Neutrophil (primary cell): Measurements from ENCODE around the gene MICU2.

ENCODE experiments used
- H3K27ac ChIP-seq: fragments of 200-600 bp; sonication (generic); 2 replicates; pipeline ENCODE4 v1.5.1; 2016; ENCODE audit warnings: mild to moderate bottlenecking, moderate library complexity
- H3K27me3 ChIP-seq: fragments of 200-600 bp; sonication (generic); 2 replicates; pipeline ENCODE4 v1.6.0; 2016; ENCODE audit warnings: mild to moderate bottlenecking
- H3K36me3 ChIP-seq: fragments of 200-600 bp; sonication (generic); 2 replicates; pipeline ENCODE4 v1.5.1; 2017
- H3K4me1 ChIP-seq, 2 experiments: fragments of 200-600 bp in 1 of 2; sonication (generic) in 1 of 2; 1 replicate in 1 of 2; 2 replicates in 1 of 2; pipeline versions ENCODE4 v1.5.1 to v1.6.1; 2013 to 2016; ENCODE audit warnings: low read depth in 1 of 2, low read length in 1 of 2, mild to moderate bottlenecking in 1 of 2, moderate library complexity in 1 of 2; ENCODE audit not compliant: control insufficient read depth in 1 of 2, insufficient read depth in 1 of 2
- H3K4me3 ChIP-seq, 2 experiments: fragments of 200-600 bp in 1 of 2; sonication (generic) in 1 of 2; 1 replicate in 1 of 2; 2 replicates in 1 of 2; pipeline ENCODE4 v1.5.1; 2013 to 2016; ENCODE audit warnings: low read depth in 1 of 2, low read length in 1 of 2, mild to moderate bottlenecking in 1 of 2, moderate library complexity in 1 of 2
- H3K9me3 ChIP-seq: fragments of 200-600 bp; sonication (generic); 2 replicates; pipeline ENCODE4 v1.5.1; 2016
- CTCF ChIP-seq: fragments of 200-600 bp; sonication (generic); IDR thresholded peaks from 2 replicates; pipeline ENCODE4 v1.5.1; 2016; ENCODE audit warnings: antibody characterized with exemption

MICU2 gene

DNA sequence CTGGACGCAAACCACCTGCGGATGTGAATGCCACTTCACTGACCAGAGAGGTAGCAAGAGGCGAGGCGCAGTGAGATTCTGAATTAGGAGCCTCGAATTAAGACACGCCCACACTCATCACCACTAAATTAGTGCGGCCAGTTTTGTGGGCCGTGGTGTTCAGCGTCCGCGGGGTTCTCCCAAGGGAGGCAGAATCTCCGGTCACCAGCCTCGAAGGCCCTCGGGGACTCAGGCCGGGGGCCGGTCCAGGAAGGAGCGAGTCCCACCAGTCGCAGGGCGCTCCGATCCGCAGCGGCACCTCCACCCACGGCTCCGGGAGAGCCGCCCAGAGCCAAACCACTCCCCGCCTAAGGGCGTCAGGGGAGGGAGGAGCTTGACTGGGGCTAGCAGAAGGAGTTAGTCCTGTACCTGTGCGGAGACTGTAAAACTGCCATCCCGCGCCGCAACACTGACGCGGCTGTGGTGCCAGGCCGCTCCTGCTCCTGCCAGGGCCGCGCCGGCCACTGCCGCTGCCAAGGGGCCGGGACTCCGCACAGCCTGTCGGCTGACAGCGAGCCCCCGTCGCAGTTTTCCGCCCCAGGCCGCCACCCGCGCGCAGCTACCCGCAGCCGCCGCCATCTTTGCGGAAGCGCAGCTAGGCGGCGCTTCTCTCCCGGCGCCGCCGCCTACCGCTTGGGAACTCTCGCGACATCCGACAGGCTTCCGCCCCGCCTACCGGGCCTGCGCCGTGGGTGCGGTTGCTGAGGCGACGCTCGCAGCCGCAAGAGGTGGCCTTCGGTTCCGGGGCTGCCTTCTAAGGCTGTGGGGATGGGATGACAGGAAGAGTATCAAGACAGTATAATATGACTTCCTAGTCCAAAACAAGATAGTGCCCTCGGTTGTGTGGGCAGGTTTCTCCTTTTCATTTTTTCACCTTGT, at the start of gene MICU2:
Gene MICU2 (minus strand): TSS at position 640 of the 918 bp plus-strand sequence. CDS start 22 bp downstream, at position 618.
- Histone ChIP-seq H3K36me3 (no peaks in the 10 kb centered on the region), H3K9me3 (no peaks in the 10 kb centered on the region), H3K27me3 (peaks cover 9% of the 10 kb centered on the region), H3K27ac (peak within 1 kb of the TSS; percentile 96), H3K4me3 (peak within 1 kb of the TSS; percentile 92 to 94), H3K4me1 (peaks cover 7 to 10% of the 10 kb centered on the region in 2 experiments)
- TF ChIP-seq CTCF, result peak; percentile 50

GRCh38 chr13:21641629-21642028, 37.7 kb upstream of the MICU2 start:
- TF ChIP-seq CTCF, result no peak
- H3K4me3 ChIP-seq, result no peak overlapping the region

DNA sequence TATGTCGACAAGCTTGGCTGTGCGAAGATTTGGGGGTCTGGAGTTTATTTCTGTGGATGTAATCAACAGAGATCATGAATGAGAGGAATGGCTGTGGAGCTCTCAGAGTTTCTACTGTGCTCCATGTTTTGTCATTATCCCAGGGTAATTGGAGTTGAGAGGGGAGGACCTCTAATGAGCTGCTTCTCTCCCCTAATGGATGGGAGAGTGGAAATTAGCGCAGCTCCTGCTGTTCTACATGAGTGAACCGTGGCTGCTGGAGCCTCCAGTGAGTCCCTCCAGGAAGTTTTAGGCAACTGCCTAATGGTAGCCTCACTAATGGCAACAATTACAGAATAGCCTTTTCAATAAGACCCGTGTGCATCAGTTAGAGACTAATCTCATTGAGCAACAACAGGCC, 35.6 kb upstream of the MICU2 start:
- TF ChIP-seq CTCF, result no peak
- peaks cover 35% of the 10 kb centered on the region for H3K27me3 ChIP-seq
- no peak overlapping the region for H3K4me3 ChIP-seq
- H3K27ac ChIP-seq, result no peak overlapping the region
- peaks cover 5 to 20% of the 10 kb centered on the region in 2 experiments for H3K4me1 ChIP-seq
- no peaks in the 10 kb centered on the region for H3K9me3 ChIP-seq
- H3K36me3 ChIP-seq, result no peaks in the 10 kb centered on the region

More at GRCh38 chr13:21641629-21642028, 37.7 kb upstream of the MICU2 start:
- no peaks in the 10 kb centered on the region for H3K36me3 ChIP-seq
- no peaks in the 10 kb centered on the region for H3K9me3 ChIP-seq
- H3K27ac ChIP-seq, result no peak overlapping the region
- H3K27me3 ChIP-seq, result peaks cover 45% of the 10 kb centered on the region
- peaks cover 4 to 16% of the 10 kb centered on the region in 2 experiments for H3K4me1 ChIP-seq

DNA sequence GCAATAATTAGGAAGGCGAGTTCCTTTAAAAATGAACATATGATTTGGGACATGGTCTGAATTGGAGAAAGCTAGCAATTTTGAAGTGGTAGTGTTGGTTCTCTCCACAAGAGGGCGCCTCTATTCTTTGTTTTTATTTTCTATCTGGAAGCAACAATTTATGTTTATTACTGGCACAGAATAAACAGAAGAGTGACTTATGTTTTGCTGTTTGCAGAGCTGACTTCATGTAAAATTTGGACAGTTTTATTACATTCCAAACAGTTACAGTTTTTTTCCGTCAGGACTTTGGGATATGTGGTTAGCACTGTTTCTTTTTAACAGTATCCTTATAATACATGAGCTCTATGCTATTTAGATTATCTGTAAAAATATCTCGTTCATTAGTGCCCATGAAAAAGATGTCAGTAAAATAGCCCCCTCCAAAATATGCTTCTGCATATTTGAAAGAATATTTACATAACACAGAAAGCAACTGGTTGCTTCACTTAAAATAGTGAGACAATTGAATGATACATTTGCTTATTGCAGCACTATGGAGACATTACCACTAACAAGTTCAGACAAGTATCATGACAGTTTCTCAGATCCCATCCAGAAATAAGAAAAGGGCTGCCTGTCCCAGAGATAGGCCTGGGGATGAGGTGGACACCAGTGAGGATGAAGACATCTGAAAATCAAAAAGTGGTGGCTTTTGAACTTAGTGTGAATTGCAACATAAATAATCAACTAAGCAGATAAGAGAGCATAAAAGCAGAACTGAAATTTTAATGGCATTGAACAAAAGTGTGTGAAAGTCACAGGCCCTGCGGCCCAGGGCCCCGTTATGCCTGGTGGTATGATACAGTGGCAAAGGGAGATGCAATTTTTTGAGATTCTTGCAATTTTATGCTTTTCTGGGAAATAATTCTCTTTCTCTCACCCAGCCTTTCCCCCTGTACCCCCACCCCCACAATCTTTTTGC, 34.6 kb upstream of the MICU2 start:
- Histone ChIP-seq H3K27me3 (peaks cover 35% of the 10 kb centered on the region), H3K4me1 (peaks cover 5 to 20% of the 10 kb centered on the region in 2 experiments), H3K27ac (no peak overlapping the region), H3K36me3 (no peaks in the 10 kb centered on the region), H3K9me3 (no peaks in the 10 kb centered on the region), H3K4me3 (no peak overlapping the region)
- peak; percentile 63 for TF ChIP-seq CTCF

DNA sequence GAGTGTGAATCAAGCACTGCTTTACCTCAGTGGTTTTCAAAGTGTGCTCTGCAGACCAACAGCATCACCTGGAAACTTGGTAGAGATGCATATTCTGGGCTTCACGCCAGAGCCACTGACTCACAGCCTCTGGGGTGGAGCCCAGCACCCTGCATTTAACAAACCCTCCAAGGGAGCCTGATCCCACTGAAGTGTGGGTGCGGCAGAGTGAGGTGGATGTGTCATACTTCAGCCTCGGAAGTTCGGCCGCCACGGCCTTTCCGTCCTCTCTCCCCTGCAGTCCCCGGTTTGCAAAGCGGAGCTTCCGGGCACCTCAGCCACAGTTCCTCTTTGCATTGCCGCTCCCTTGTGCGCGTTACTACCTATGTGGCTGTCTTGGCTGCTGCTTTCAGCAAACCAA, 33.3 kb upstream of the MICU2 start:
- no peak for TF ChIP-seq CTCF
- Histone ChIP-seq H3K9me3 (no peaks in the 10 kb centered on the region), H3K4me1 (peaks cover 5 to 20% of the 10 kb centered on the region in 2 experiments), H3K27me3 (peaks cover 29% of the 10 kb centered on the region), H3K27ac (peak overlapping the region; percentile 53), H3K36me3 (no peaks in the 10 kb centered on the region), H3K4me3 (no peak overlapping the region)
